HEK293T (cell line): ENCODE data around the gene FAM199X.

Experiments used
- CTCF ChIA-PET: fragments of 350-600 bp; formaldehyde crosslinking; extraction: SDS; loops from one replicate; lab custom pipeline; 2021; ENCODE audit warnings: antibody characterized with exemption, inconsistent platforms; lab: Yijun Ruan, JAX
- POLR2A ChIA-PET: fragments of 350-600 bp; formaldehyde crosslinking; extraction: SDS; loops from one replicate; lab custom pipeline; 2020; ENCODE audit warnings: antibody characterized with exemption, inconsistent platforms; lab: Yijun Ruan, JAX
- DNase-seq: peaks from one replicate; pipeline ENCODE4 v3.0.0; 2012; ENCODE audit warnings: mixed read lengths; ENCODE audit errors: extremely low spot score
- ARNT ChIP-seq: fragments of 450-650 bp; IDR thresholded peaks from 2 replicates; pipeline ENCODE4 v1.6.1; 2017; ENCODE audit warnings: mild to moderate bottlenecking
- BHLHE40 ChIP-seq: fragments of 450-650 bp; IDR thresholded peaks from 2 replicates; pipeline ENCODE4 v1.6.1; 2016; ENCODE audit warnings: mild to moderate bottlenecking, moderate library complexity, borderline replicate concordance
- CTBP1 ChIP-seq: fragments of 450-650 bp; IDR thresholded peaks from 2 replicates; pipeline ENCODE4 v1.6.1; 2016; ENCODE audit warnings: borderline replicate concordance
- ELF4 ChIP-seq: fragments of 450-650 bp; IDR thresholded peaks from 2 replicates; pipeline ENCODE4 v1.6.1; 2017; ENCODE audit warnings: antibody characterized with exemption
- FOXA1 ChIP-seq: fragments of 450-650 bp; IDR thresholded peaks from 2 replicates; pipeline ENCODE4 v1.6.1; 2016; ENCODE audit warnings: mild to moderate bottlenecking
- FOXK2 ChIP-seq: fragments of 450-650 bp; IDR thresholded peaks from 2 replicates; pipeline ENCODE4 v1.6.1; 2016; ENCODE audit warnings: mild to moderate bottlenecking
- FOXM1 ChIP-seq: fragments of 450-650 bp; IDR thresholded peaks from 2 replicates; pipeline ENCODE4 v1.6.1; 2017; ENCODE audit warnings: mild to moderate bottlenecking, borderline replicate concordance
- HDGF ChIP-seq: fragments of 450-650 bp; IDR thresholded peaks from 2 replicates; pipeline ENCODE4 v1.6.1; 2017; ENCODE audit warnings: antibody characterized with exemption, borderline replicate concordance
- L3MBTL2 ChIP-seq: fragments of 450-650 bp; conservative IDR thresholded peaks from 2 replicates; pipeline ENCODE4 v1.6.1; 2016; ENCODE audit warnings: mild to moderate bottlenecking
- LEF1 ChIP-seq: fragments of 450-650 bp; IDR thresholded peaks from 2 replicates; pipeline ENCODE4 v1.6.1; 2017; ENCODE audit warnings: mild to moderate bottlenecking, borderline replicate concordance
- NFRKB ChIP-seq: fragments of 450-650 bp; IDR thresholded peaks from 2 replicates; pipeline ENCODE4 v1.6.1; 2016; ENCODE audit warnings: mild to moderate bottlenecking, moderate library complexity
- PKNOX1 ChIP-seq: fragments of 450-650 bp; IDR thresholded peaks from 2 replicates; pipeline ENCODE4 v1.6.1; 2016
- SP1 ChIP-seq: fragments of 450-650 bp; IDR thresholded peaks from 2 replicates; pipeline ENCODE4 v1.6.1; 2017
- SUZ12 ChIP-seq: fragments of 450-650 bp; IDR thresholded peaks from 2 replicates; pipeline ENCODE4 v1.6.1; 2016; ENCODE audit warnings: mild to moderate bottlenecking
- TARDBP ChIP-seq: fragments of 450-650 bp; IDR thresholded peaks from 2 replicates; pipeline ENCODE4 v1.6.1; 2016
- ZNF384 ChIP-seq: fragments of 450-650 bp; IDR thresholded peaks from 2 replicates; pipeline ENCODE4 v1.6.1; 2016

The FAM199X gene

GRCh38 chrX:104172121-104172520 lies 5.9 kb downstream of the FAM199X start:
- TF ChIP-seq L3MBTL2 (no peak), FOXM1 (no peak), ELF4 (no peak), FOXK2 (no peak), ZNF384 (no peak), PKNOX1 (no peak), TARDBP (no peak), SP1 (no peak), HDGF (no peak), SUZ12 (no peak), BHLHE40 (no peak), LEF1 (no peak), CTBP1 (no peak), FOXA1 (no peak), ARNT (no peak)
- CTCF ChIA-PET, result no interaction called here
- POLR2A ChIA-PET, result no interaction called here
- no peak for DNase-seq

- DNase-seq, result no peak
- TF ChIP-seq ELF4, result no peak
- no peak for TF ChIP-seq HDGF
- no peak for TF ChIP-seq BHLHE40
- TF ChIP-seq FOXA1, result no peak
- TF ChIP-seq ZNF384, result no peak
- no peak for TF ChIP-seq CTBP1
- TF ChIP-seq L3MBTL2, result no peak
- no peak for TF ChIP-seq NFRKB
- TF ChIP-seq SUZ12, result no peak
- TF ChIP-seq PKNOX1, result no peak
- no peak for TF ChIP-seq SP1
- TF ChIP-seq ARNT, result no peak
- TF ChIP-seq TARDBP, result no peak
- no peak for TF ChIP-seq LEF1
- no peak for TF ChIP-seq FOXK2
- no peak for TF ChIP-seq FOXM1
- ChIA-PET CTCF (interaction anchor here (1.0 kb wide), 2 partner anchors 8 to 9 kb away, joined by 3 read pairs; no protein-coding TSS in a partner anchor), POLR2A (no interaction called here)
Measured at GRCh38 chrX:104172788-104173187, 6.5 kb downstream of the FAM199X start.

GRCh38 chrX:104173841-104174240 lies 7.6 kb downstream of the FAM199X start:
- POLR2A ChIA-PET, result interaction anchor here (2.1 kb wide), 1 partner anchor 17 kb away, joined by 14 read pairs; the partner anchor contains the start of gene SLC25A53
- CTCF ChIA-PET, result interaction anchor here (1.0 kb wide), 2 partner anchors 8 to 9 kb away, joined by 3 read pairs; no protein-coding TSS in a partner anchor

GRCh38 chrX:104183685-104184084 lies 17.4 kb downstream of the FAM199X start:
- POLR2A ChIA-PET, result no interaction called here
- TF ChIP-seq CTBP1 (no peak), ELF4 (no peak), TARDBP (no peak), FOXK2 (no peak), SP1 (no peak), LEF1 (no peak), SUZ12 (no peak), PKNOX1 (no peak), L3MBTL2 (no peak), ARNT (no peak), HDGF (no peak)
- DNase-seq, result no peak
- CTCF ChIA-PET, result no interaction called here

More at GRCh38 chrX:104173841-104174240, 7.6 kb downstream of the FAM199X start:
- DNase-seq, result no peak
- no peak for TF ChIP-seq ELF4
- no peak for TF ChIP-seq ZNF384
- no peak for TF ChIP-seq CTBP1
- no peak for TF ChIP-seq PKNOX1
- TF ChIP-seq FOXK2, result no peak
- no peak for TF ChIP-seq SP1
- TF ChIP-seq FOXM1, result no peak
- no peak for TF ChIP-seq LEF1
- no peak for TF ChIP-seq BHLHE40
- TF ChIP-seq FOXA1, result no peak
- TF ChIP-seq SUZ12, result no peak
- TF ChIP-seq TARDBP, result no peak
- no peak for TF ChIP-seq HDGF
- no peak for TF ChIP-seq L3MBTL2
- no peak for TF ChIP-seq ARNT
- no peak for TF ChIP-seq NFRKB

- POLR2A ChIA-PET, result interaction anchor here (1.0 kb wide), 1 partner anchor 31 kb away, joined by 3 read pairs; the partner anchor contains the start of gene SLC25A53
- CTCF ChIA-PET, result no interaction called here
- TF ChIP-seq NFRKB, result no peak
- no peak for TF ChIP-seq ELF4
- TF ChIP-seq ZNF384, result no peak
- TF ChIP-seq BHLHE40, result no peak
- TF ChIP-seq FOXM1, result no peak
- TF ChIP-seq CTBP1, result no peak
- no peak for TF ChIP-seq SP1
- no peak for TF ChIP-seq ARNT
- no peak for TF ChIP-seq SUZ12
- TF ChIP-seq PKNOX1, result no peak
- TF ChIP-seq HDGF, result no peak
- TF ChIP-seq FOXK2, result no peak
- no peak for TF ChIP-seq TARDBP
- no peak for TF ChIP-seq FOXA1
- DNase-seq, result no peak
Measured at GRCh38 chrX:104187931-104188330, 21.7 kb downstream of the FAM199X start.
